Panc1 (cell line): ENCODE results near the gene NEURL4.

Experiments used
- CTCF ChIP-seq: fragments of 450-650 bp; IDR thresholded peaks from 2 replicates; pipeline ENCODE4 v1.5.1; 2017; ENCODE audit warnings: mild to moderate bottlenecking
- POLR2AphosphoS5 ChIP-seq: IDR thresholded peaks from 2 replicates; pipeline ENCODE4 v1.6.1; 2012; ENCODE audit warnings: mild to moderate bottlenecking, low read depth, low read length, moderate library complexity

GRCh38 chr17:7324438-7324779 is 4.7 kb downstream of the NEURL4 start:
- TF ChIP-seq CTCF (no peak; the same call in 1 of the 2 replicates), POLR2AphosphoS5 (no peak)
